ENCODE data around the gene ZXDC. TPM values are rescaled to one million over a fixed set of nuclear protein-coding genes. Genes with fewer than 3 reads are reported as not detected.

The ZXDC gene
- total RNA-seq, 2 experiments from 2014 or later, result 34.7 to 34.9 TPM

- ATAC-seq (ENCODE audit: low read depth) (no peak), DNase-seq (no peak)
- POLR2A ChIA-PET, result no interaction called here
- Mint-ChIP-seq H3K27ac (no peak overlapping the region), H3K27me3 (peaks cover 10% of the 10 kb centered on the region), H3K36me3 (no peaks in the 10 kb centered on the region), H3K4me1 (peaks cover 9% of the 10 kb centered on the region), H3K4me3 (no peak overlapping the region), H3K9me3 (no peaks in the 10 kb centered on the region)
Measured at GRCh38 chr3:126418661-126419131, 57.0 kb downstream of the ZXDC start.

DNA sequence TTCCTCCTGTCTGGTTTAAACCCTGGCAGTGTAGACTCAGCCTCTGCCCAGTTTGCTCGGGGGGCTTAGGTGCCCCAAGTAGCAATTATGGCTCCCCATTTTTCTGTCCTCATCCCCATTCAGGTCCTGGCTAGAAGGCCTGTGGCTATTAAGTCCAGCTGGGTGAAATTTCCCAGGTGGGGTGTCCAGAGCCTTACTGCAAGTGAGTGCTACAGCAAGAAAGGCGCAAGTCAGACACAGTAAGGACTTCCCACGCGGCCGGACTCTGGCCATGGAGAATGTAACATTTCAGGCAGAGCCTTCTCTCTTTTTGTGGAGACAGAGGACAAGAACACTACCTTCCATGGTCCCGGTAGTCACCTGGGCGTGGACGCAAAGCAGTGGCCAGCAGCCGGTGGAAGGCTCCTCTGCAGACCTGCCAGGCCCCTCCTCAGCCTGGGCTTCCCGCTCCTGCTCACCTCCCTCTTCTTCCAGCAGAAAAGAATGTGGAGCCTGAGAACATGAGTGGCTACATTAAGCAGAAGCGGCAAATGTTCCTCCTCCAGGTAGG lies 57.6 kb downstream of the ZXDC start:
- DNase-seq (no peak), ATAC-seq (ENCODE audit: low read depth) (no peak)
- H3K4me1 Mint-ChIP-seq, result peaks cover 9% of the 10 kb centered on the region
- no peaks in the 10 kb centered on the region for H3K36me3 Mint-ChIP-seq
- peaks cover 11% of the 10 kb centered on the region for H3K27me3 Mint-ChIP-seq
- no peak overlapping the region for H3K27ac Mint-ChIP-seq
- POLR2A ChIA-PET, result no interaction called here
- H3K9me3 Mint-ChIP-seq, result no peaks in the 10 kb centered on the region
- no peak overlapping the region for H3K4me3 Mint-ChIP-seq

- no peak for DNase-seq
- H3K36me3 Mint-ChIP-seq, result no peaks in the 10 kb centered on the region
- H3K4me1 Mint-ChIP-seq, result peaks cover 9% of the 10 kb centered on the region
- H3K27me3 Mint-ChIP-seq, result peaks cover 11% of the 10 kb centered on the region
- no peak overlapping the region for H3K27ac Mint-ChIP-seq
- POLR2A ChIA-PET, result no interaction called here
- ATAC-seq (ENCODE audit: low read depth), result no peak
- no peak overlapping the region for H3K4me3 Mint-ChIP-seq
- H3K9me3 Mint-ChIP-seq, result no peaks in the 10 kb centered on the region
Measured at GRCh38 chr3:126417515-126417914, 58.2 kb downstream of the ZXDC start.

GRCh38 chr3:126416943-126417342 lies 58.7 kb downstream of the ZXDC start:
- H3K36me3 Mint-ChIP-seq, result no peaks in the 10 kb centered on the region
- POLR2A ChIA-PET, result no interaction called here
- DNase-seq (no peak), ATAC-seq (ENCODE audit: low read depth) (no peak)
- no peak overlapping the region for H3K27ac Mint-ChIP-seq
- H3K4me3 Mint-ChIP-seq, result no peak overlapping the region
- H3K9me3 Mint-ChIP-seq, result no peaks in the 10 kb centered on the region
- H3K4me1 Mint-ChIP-seq, result peaks cover 9% of the 10 kb centered on the region
- peaks cover 14% of the 10 kb centered on the region for H3K27me3 Mint-ChIP-seq

DNA sequence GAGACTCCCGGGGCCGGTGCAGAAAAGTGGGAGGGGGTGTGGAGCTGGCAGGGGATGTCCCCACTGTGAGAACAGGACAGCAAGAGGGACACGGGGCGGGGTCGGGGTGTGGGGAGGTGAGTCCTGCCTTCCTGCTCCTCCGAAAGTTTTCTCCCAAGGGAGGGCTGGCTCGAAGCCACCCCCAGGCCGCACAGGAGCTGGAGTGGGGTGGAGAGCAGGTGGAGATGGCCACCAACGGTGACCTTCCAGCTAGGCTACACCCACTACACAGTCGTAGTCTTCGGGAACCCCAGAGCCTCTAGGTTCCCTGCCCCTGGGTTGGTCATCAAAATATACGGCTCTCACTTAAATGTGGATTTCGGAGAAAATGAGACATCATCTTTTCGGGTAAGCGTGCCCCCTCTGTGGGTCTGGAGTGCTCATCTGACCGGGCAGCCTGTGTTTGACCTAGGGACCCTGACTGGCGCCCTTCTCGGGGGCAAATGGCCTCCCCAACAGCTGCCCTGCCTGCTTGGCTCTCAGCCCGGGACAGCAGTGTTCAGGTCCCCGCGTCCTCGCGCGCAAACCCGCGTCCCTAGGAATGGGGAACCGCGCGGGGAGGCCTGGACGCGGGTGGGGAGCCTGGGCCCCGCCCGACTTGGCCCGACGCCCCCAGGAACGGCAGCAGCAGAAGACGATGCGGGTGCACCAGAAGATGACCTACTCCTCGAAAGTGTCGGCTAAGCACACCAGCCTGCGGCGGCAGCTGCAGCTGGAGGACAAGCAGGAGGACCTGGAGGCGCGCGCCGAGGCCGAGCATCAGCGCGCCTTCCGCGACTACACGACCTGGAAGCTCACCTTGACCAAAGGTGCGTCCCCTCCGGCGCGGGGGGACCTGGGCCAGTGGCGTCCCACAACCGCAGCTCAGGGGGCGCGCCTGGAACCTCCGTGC lies 59.8 kb downstream of the ZXDC start:
- Mint-ChIP-seq H3K4me3 (no peak overlapping the region), H3K36me3 (no peaks in the 10 kb centered on the region), H3K27ac (no peak overlapping the region), H3K4me1 (peaks cover 9% of the 10 kb centered on the region), H3K9me3 (no peaks in the 10 kb centered on the region), H3K27me3 (peaks cover 22% of the 10 kb centered on the region)
- no peak for DNase-seq
- POLR2A ChIA-PET, result no interaction called here
- ATAC-seq (ENCODE audit: low read depth), result no peak

DNA sequence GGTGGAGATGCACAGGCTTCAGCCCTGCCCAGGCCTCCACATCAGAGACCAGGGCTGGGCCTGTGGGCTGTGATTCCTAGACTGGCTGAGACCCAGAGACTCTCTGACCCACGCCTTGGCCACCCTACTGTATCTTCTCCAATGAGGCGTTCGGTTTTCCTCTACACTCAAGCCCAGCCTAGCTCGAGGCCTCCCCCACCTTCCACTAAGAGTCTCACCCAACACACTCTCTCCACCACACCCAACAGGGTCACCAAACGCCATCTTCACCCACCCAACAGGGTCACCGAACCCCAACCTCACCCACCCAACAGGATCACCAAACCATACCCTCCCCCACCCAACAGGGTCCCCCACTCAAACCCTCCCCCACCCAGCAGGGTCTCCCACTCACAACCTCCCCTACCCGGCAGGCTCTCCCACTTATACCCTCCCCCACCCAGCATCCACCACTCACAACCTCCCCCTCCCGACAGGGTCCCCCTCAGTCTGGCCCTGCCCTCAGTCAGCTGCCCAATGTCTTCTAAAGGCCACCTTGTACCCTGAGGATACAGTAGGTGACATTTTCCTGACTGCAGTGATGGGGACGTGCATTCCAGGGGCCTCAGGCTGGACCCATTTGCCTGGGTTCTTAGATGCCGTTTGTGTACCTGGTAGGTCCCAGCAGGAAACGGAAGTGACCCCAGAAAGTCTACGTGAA lies 60.6 kb downstream of the ZXDC start:
- POLR2A ChIA-PET, result no interaction called here
- ATAC-seq (ENCODE audit: low read depth), result no peak
- Mint-ChIP-seq H3K9me3 (no peaks in the 10 kb centered on the region), H3K27ac (no peak overlapping the region), H3K4me3 (no peak overlapping the region), H3K36me3 (no peaks in the 10 kb centered on the region), H3K4me1 (peaks cover 4% of the 10 kb centered on the region), H3K27me3 (peaks cover 26% of the 10 kb centered on the region)
- no peak for DNase-seq

- Mint-ChIP-seq H3K9me3 (no peaks in the 10 kb centered on the region), H3K27me3 (peaks cover 26% of the 10 kb centered on the region), H3K36me3 (no peaks in the 10 kb centered on the region), H3K4me3 (no peak overlapping the region), H3K4me1 (peaks cover 4% of the 10 kb centered on the region), H3K27ac (no peak overlapping the region)
- ATAC-seq (ENCODE audit: low read depth), result no peak
- DNase-seq, result no peak
- POLR2A ChIA-PET, result no interaction called here
Measured at GRCh38 chr3:126414406-126414805, 61.3 kb downstream of the ZXDC start.

DNA sequence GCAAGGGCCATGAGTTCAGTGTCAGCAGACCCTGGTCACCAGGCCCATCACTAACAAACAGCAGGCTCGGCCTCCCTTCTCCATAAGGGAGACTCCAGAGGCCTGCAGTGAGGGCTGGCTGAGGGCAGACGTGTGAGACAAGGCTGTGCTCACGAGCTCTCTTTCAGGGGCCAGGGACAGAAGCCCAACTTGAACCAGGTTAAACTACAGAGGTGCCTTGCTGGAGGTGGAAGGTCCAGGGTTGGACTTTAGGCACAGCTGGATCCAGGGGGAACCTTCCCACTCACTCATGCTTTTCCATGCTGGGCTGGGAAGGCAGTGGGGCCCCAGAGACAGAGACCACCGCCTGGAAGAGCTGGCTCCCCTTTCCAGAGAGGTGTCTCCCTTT lies 62.0 kb downstream of the ZXDC start:
- peaks cover 26% of the 10 kb centered on the region for H3K27me3 Mint-ChIP-seq
- no peak overlapping the region for H3K27ac Mint-ChIP-seq
- no peak for DNase-seq
- H3K4me1 Mint-ChIP-seq, result peaks cover 4% of the 10 kb centered on the region
- ATAC-seq (ENCODE audit: low read depth), result no peak
- POLR2A ChIA-PET, result no interaction called here
- no peaks in the 10 kb centered on the region for H3K36me3 Mint-ChIP-seq
- H3K4me3 Mint-ChIP-seq, result no peak overlapping the region
- no peaks in the 10 kb centered on the region for H3K9me3 Mint-ChIP-seq

DNA sequence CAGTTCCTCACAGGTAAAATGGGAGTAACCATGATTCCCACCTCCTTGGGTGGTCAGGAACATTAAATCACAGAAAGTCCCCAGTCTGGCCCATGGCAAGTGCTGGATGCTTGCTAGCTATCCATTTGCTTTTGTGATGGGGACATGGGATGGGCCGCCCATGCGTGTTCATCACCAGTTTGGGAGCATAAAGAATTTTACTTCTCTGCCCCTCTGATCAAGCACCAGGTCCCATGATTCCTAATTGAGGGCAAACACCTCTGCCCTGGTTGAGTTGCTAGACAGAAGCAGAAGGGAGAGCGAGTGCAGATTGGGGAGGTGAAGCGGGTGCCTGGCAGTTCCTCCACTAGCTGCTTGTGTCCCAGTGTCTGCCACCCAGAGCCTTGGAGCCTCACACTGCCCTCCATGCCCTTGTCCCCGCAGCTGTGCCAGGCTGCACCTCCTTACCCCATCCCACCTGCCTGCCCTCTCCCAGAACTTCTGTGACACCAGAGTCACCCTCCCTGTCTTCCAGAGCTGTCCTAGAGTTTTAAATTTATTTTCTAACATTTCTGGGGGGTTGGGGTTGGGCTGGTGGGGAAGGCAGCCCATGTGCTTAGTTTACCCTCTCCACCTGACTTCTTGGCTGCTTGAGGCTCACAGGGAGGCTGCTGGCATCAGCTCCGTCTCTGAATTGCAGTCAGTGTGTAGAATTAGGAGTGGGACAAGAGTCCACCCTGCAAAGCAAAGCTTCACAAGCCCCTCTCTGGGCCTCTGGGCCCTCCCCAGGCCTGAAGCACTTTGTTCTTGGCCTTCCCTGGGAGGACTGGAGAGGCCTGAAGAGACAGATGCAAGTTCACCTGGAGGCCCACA lies 62.6 kb downstream of the ZXDC start:
- no peaks in the 10 kb centered on the region for H3K9me3 Mint-ChIP-seq
- H3K4me3 Mint-ChIP-seq, result no peak overlapping the region
- no peak for ATAC-seq (ENCODE audit: low read depth)
- peaks cover 4% of the 10 kb centered on the region for H3K4me1 Mint-ChIP-seq
- H3K27me3 Mint-ChIP-seq, result peaks cover 26% of the 10 kb centered on the region
- no peak for DNase-seq
- POLR2A ChIA-PET, result no interaction called here
- no peaks in the 10 kb centered on the region for H3K36me3 Mint-ChIP-seq
- no peak overlapping the region for H3K27ac Mint-ChIP-seq

- Mint-ChIP-seq H3K36me3 (no peaks in the 10 kb centered on the region), H3K4me3 (no peak overlapping the region), H3K27ac (no peak overlapping the region), H3K27me3 (peaks cover 16% of the 10 kb centered on the region), H3K4me1 (no peaks in the 10 kb centered on the region), H3K9me3 (no peaks in the 10 kb centered on the region)
- ATAC-seq (ENCODE audit: low read depth) (no peak), DNase-seq (no peak)
- POLR2A ChIA-PET, result no interaction called here
Measured at GRCh38 chr3:126408099-126408498, 67.6 kb downstream of the ZXDC start.

DNA sequence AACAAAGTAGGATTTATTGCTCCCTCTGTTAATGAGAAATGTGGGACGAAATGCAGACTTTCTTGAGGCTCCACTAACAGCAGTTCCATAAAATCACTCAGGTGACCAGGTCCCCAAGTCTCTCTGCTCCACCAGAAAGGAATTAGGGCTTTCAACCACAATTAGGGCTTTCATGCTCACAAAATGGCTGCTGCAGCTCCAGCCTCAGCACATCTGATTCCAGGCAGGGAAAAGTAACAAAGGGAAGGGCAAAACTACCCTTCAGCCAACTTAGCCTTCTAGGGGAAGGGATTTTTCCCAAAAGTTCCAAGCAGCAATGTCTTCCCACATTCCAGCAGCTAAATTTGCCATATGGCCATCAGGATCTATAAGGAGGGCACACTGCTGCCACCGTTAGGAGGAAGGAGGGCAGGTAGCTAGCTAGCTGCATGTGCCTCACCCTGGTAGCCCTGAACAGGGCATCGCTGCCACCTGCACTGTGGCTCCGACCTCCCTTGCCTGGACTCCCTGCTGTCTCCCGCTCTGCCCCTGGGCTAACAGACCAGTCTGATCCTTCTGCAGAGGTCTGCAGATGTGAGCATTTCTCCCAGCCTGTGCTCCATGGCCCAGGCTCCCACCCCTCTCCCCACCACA lies 68.2 kb downstream of the ZXDC start:
- H3K27me3 Mint-ChIP-seq, result peaks cover 15% of the 10 kb centered on the region
- POLR2A ChIA-PET, result no interaction called here
- no peak overlapping the region for H3K27ac Mint-ChIP-seq
- no peaks in the 10 kb centered on the region for H3K4me1 Mint-ChIP-seq
- ATAC-seq (ENCODE audit: low read depth) (no peak), DNase-seq (no peak)
- no peaks in the 10 kb centered on the region for H3K36me3 Mint-ChIP-seq
- H3K4me3 Mint-ChIP-seq, result no peak overlapping the region
- no peaks in the 10 kb centered on the region for H3K9me3 Mint-ChIP-seq

DNA sequence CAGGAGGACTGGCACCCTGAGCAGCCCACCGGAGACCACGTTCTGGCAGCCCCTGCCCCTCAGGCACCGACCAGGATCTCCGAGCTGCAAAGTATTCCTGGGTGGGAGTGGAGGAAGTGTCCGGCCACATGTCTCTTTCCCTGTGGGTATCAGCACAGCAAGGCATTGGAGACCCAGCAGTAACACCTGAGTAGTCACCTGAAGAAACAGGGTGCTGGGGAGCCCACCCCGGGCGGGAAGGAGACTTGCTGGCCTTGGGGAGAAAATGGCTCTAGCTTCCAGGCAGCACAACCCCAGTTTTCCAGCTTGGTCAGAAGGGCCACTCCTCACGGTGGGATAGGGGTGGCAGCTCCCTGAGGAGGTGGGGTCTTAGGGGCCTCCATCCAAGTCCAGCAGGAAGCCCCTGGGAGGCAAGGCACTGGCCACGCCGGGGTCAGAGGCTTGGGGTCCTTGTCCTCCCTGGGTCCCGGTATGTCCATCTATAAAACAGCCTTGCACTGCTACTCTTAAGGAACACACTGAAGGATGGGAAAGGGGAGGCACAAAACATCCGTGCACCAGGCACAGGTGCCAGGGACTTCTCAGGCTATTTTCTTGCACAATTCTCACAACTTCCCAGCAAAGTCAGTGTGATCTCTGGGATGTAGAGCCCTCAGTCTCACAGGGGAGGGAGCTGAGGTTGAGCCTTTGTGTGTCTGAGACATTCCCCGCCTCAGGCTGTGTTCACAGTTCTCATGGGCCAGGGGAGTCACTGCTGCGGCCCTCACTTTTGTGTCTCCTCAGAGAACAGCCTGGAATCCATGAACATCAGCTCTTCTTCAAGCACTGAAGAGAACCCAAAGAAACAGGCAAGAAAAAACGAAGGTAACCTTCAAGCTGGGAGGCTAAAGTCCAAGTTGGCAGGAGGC lies 69.0 kb downstream of the ZXDC start:
- H3K4me3 Mint-ChIP-seq, result no peak overlapping the region

More for the DNA sequence above, 69.0 kb downstream of the ZXDC start:
- Mint-ChIP-seq H3K4me1 (no peaks in the 10 kb centered on the region), H3K27me3 (peaks cover 12% of the 10 kb centered on the region), H3K27ac (no peak overlapping the region), H3K36me3 (no peaks in the 10 kb centered on the region), H3K9me3 (no peaks in the 10 kb centered on the region)
- DNase-seq (no peak), ATAC-seq (ENCODE audit: low read depth) (no peak)
- POLR2A ChIA-PET, result no interaction called here

All from activated naive CD8-positive, alpha-beta T cell treated with anti-CD3 and anti-CD28 coated beads, Interleukin-2, amount 10 ng/mL, durations not matched to agents 7 days and 5 days (primary cell).